K562 (cell line): Measurements from ENCODE around the gene LMAN1. TPM values are rescaled to one million over a fixed set of nuclear protein-coding genes. Genes with fewer than 3 reads are reported as not detected.

Experiments
- ATAC-seq: fragments of 200-7000 bp; cut with Tn5 transposase; 3 replicates; pipeline ENCODE4 v1.9.1; 2020; ENCODE audit warnings: moderate library complexity
- BruUV-seq: library from RNA; stranded (reverse); fragments of 400-500 nt; replicated peaks from 2 replicates; lab custom pipeline; 2021; lab: Mats Ljungman, UMichigan
- CTCF ChIA-PET: fragments of 300-600 bp; formaldehyde crosslinking; extraction: SDS; loops from one replicate; lab custom pipeline; 2021; ENCODE audit warnings: low intra/inter-chr PET ratio; lab: Yijun Ruan, JAX
- POLR2A ChIA-PET: fragments of 300-600, 350-650 bp; sonication (Branson Sonifier 250); formaldehyde crosslinking; extraction: SDS; loops from one replicate; lab custom pipeline; 2021; ENCODE audit warnings: antibody characterized with exemption, inconsistent platforms; lab: Yijun Ruan, JAX
- DNase-seq, 4 experiments: peaks; one replicate each; pipeline versions ENCODE4 v3.0.0 to v3.0.0-alpha.2; 2011 to 2018; ENCODE audit warnings: low spot score in 3 of 4, mixed read lengths in 3 of 4; ENCODE audit errors: extremely low read depth in 1 of 4
- FAIRE-seq: peaks from 2 replicates; lab custom pipeline; 2011; peaks lifted over from hg19 to GRCh38; lab: Jason Lieb, UNC
- H2AFZ ChIP-seq: 2 replicates; pipeline ENCODE4 v1.6.0; 2011; ENCODE audit warnings: low read depth, low read length, control low read depth, inconsistent platforms
- H3K27ac ChIP-seq: fragments of 200-600 bp; 3 replicates; pipeline ENCODE4 v1.8.0; 2011; ENCODE audit warnings: low read depth, mild to moderate bottlenecking, control low read depth, inconsistent platforms, low read length, moderate library complexity, mixed read lengths; ENCODE audit errors: extremely low read depth
- H3K27me3 ChIP-seq, 2 experiments: fragments of 300-600 bp in 1 of 2; 2 replicates in 1 of 2; 3 replicates in 1 of 2; pipeline versions ENCODE4 v1.6.0 to v1.8.0; 2011; ENCODE audit warnings: inconsistent platforms in 2 of 2, low read length in 2 of 2, mild to moderate bottlenecking in 1 of 2, mixed read lengths in 1 of 2, moderate library complexity in 1 of 2; ENCODE audit not compliant: control insufficient read depth in 2 of 2, insufficient read depth in 2 of 2
- H3K36me3 ChIP-seq: fragments of 300-600 bp; 3 replicates; pipeline ENCODE4 v1.8.0; 2011; ENCODE audit warnings: mild to moderate bottlenecking, low read length, inconsistent platforms; ENCODE audit not compliant: control insufficient read depth, insufficient read depth
- H3K4me1 ChIP-seq, 2 experiments: fragments of 200-600 bp in 1 of 2; replicated peaks in 1 of 2; 2 replicates in 1 of 2; 3 replicates in 1 of 2; pipeline versions ENCODE4 v1.5.1 to v1.8.0; 2011; ENCODE audit warnings: inconsistent platforms in 2 of 2, low read length in 2 of 2, mild to moderate bottlenecking in 1 of 2, mixed read lengths in 1 of 2, moderate library complexity in 1 of 2; ENCODE audit not compliant: control insufficient read depth in 2 of 2, insufficient read depth in 2 of 2
- H3K4me2 ChIP-seq: 2 replicates; pipeline ENCODE4 v1.6.1; 2011; ENCODE audit warnings: low read length, control low read depth, inconsistent platforms, mixed read lengths; ENCODE audit not compliant: insufficient read depth
- H3K4me3 ChIP-seq: fragments of 200-600 bp; sonication (generic), shearing (Covaris generic); 2 replicates; pipeline ENCODE4 v1.5.1; 2016; ENCODE audit warnings: control low read depth, inconsistent platforms
- H3K79me2 ChIP-seq: fragments of 200-600 bp; 3 replicates; pipeline ENCODE4 v1.8.0; 2011; ENCODE audit warnings: low read length, inconsistent platforms; ENCODE audit not compliant: control insufficient read depth, insufficient read depth
- H3K9ac ChIP-seq, 2 experiments: 2 replicates each; pipeline versions ENCODE4 v1.6.0 to v1.6.1; 2011; ENCODE audit warnings: low read depth in 2 of 2, low read length in 2 of 2, control low read depth in 1 of 2, inconsistent platforms in 1 of 2, mild to moderate bottlenecking in 1 of 2, mixed read lengths in 1 of 2; ENCODE audit not compliant: insufficient read depth in 1 of 2
- H3K9me1 ChIP-seq: one replicate; pipeline ENCODE4 v1.6.0; 2011; ENCODE audit warnings: inconsistent platforms, mild to moderate bottlenecking, low read length, moderate library complexity; ENCODE audit not compliant: control insufficient read depth, insufficient read depth
- H3K9me3 ChIP-seq: replicated peaks from 2 replicates; pipeline ENCODE4 v1.5.1; 2011; ENCODE audit warnings: low read depth, low read length, inconsistent platforms; ENCODE audit not compliant: control insufficient read depth, insufficient read depth
- H4K20me1 ChIP-seq: replicated peaks from 2 replicates; pipeline ENCODE4 v1.6.1; 2011; ENCODE audit warnings: low read length, inconsistent platforms, mixed read lengths; ENCODE audit not compliant: control insufficient read depth, insufficient read depth
- BCOR ChIP-seq: fragments of 450-650 bp; IDR thresholded peaks from 2 replicates; pipeline ENCODE4 v1.6.1; 2016
- DACH1 ChIP-seq: fragments of 450-650 bp; IDR thresholded peaks from 2 replicates; pipeline ENCODE4 v1.6.1; 2018; ENCODE audit not compliant: partially characterized antibody
- EGR1 ChIP-seq: fragments of 450-650 bp; conservative IDR thresholded peaks from 2 replicates; pipeline ENCODE4 v1.6.1; 2017; ENCODE audit warnings: mild to moderate bottlenecking
- EZH2 ChIP-seq: IDR thresholded peaks from 2 replicates; pipeline ENCODE4 v1.6.1; 2012; ENCODE audit warnings: low read depth, mild to moderate bottlenecking, inconsistent platforms, low read length, borderline replicate concordance
- FOXA1 ChIP-seq: fragments of 450-650 bp; IDR thresholded peaks from 2 replicates; pipeline ENCODE4 v1.6.1; 2016; ENCODE audit warnings: mild to moderate bottlenecking, borderline replicate concordance
- HEY1 ChIP-seq: fragments of 250-450 bp; sonication (Bioruptor Pico); IDR thresholded peaks from 2 replicates; pipeline ENCODE4 v1.5.0; 2020; ENCODE audit warnings: mild to moderate bottlenecking, moderate library complexity, borderline replicate concordance
- KHSRP ChIP-seq: fragments of 450-650 bp; IDR thresholded peaks from 2 replicates; pipeline ENCODE4 v1.6.1; 2017
- NFATC3 ChIP-seq: fragments of 450-650 bp; IDR thresholded peaks from 2 replicates; pipeline ENCODE4 v1.6.1; 2017; ENCODE audit warnings: mild to moderate bottlenecking
- POLR3A ChIP-seq: IDR thresholded peaks from 2 replicates; pipeline ENCODE4 v1.6.1; 2011; ENCODE audit warnings: borderline replicate concordance, mild to moderate bottlenecking, moderate library complexity; ENCODE audit not compliant: insufficient read length, insufficient read depth; ENCODE audit errors: extremely low read depth
- STAT5A ChIP-seq: IDR thresholded peaks from 2 replicates; pipeline ENCODE4 v1.6.1; 2012; ENCODE audit warnings: low read length, inconsistent platforms, borderline replicate concordance
- ZBTB17 ChIP-seq: fragments of 450-650 bp; formaldehyde crosslinking; IDR thresholded peaks from 2 replicates; pipeline ENCODE4 v1.4.0; 2020; ENCODE audit warnings: mild to moderate bottlenecking
- ZNF324 ChIP-seq: fragments of 250-450 bp; sonication (Bioruptor Pico); IDR thresholded peaks from 2 replicates; pipeline ENCODE4 v1.4.0; 2020; ENCODE audit warnings: mild to moderate bottlenecking
- WGBS: fragments of 100-300 bp; shearing (Covaris generic); methylation state at CpG from one replicate; pipeline ENCODE4 v1.1.6; 2016; ENCODE audit warnings: low coverage, mixed read lengths; ENCODE audit not compliant: insufficient coverage; ENCODE audit errors: missing lambda C conversion rate; 5-methylcytosine and 5-hydroxymethylcytosine counted together
- in situ Hi-C: fragments of 300-500 bp; cut with MboI; formaldehyde crosslinking; loops from 4 replicates; pipeline ENCODE4 v1.15.0; 2018; ENCODE audit warnings: inconsistent platforms, mixed read lengths
- intact Hi-C: fragments of 100-400 bp; cut with micrococcal nuclease; formaldehyde crosslinking; loops from 2 replicates; pipeline ENCODE4 v1.14.2; 2022
- polyA plus RNA-seq, 8 experiments: library from polyadenylated mRNA; depleted of rRNA in 4 of 8; stranded (reverse) in 5 of 8; unstranded in 3 of 8; fragments of >200 nt; fragmentation: Nextera tagmentation in 2 of 8; fragmentation: Illumina TruSeq in 1 of 8; extraction: Ambion mirVana in 2 of 8; extraction: Trizol in 1 of 8; gene quantifications; 2 replicates each; pipeline versions ENCODE4 v1.2.1 to v1.2.3, GENCODE V29; 2011 to 2014; ENCODE audit warnings: inconsistent platforms in 1 of 8, missing spikeins in 1 of 8
- total RNA-seq, 7 experiments: library from RNA; depleted of rRNA in 6 of 7; stranded (reverse); fragments of >200 nt in 6 of 7; fragmentation: Illumina TruSeq in 2 of 7; extraction: Trizol in 2 of 7; gene quantifications; 2 replicates each; pipeline versions ENCODE4 v1.2.1 to v1.2.3, GENCODE V29; 2011 to 2021; ENCODE audit warnings: low replicate concordance in 1 of 7
- TF ChIP-seq, protein P1 (sequence below): fragments of 250-450 bp; sonication (Bioruptor Pico); IDR thresholded peaks from 2 replicates; pipeline ENCODE4 v1.8.0; 2021; ENCODE audit warnings: moderate library complexity, mild to moderate bottlenecking, inconsistent platforms
- TF ChIP-seq, protein P2 (sequence below): sonication (generic); IDR thresholded peaks from 2 replicates; pipeline ENCODE4 v1.6.1; 2016
- TF ChIP-seq, protein P3 (sequence below): IDR thresholded peaks from 3 replicates; pipeline ENCODE4 v1.6.1; 2011; ENCODE audit warnings: borderline replicate concordance, mild to moderate bottlenecking, moderate library complexity; ENCODE audit not compliant: insufficient read length; ENCODE audit errors: extremely low read depth

LMAN1 gene
- total and polyA plus RNA-seq, 9 of the 15 experiments (the other 6 are each of a cell fraction or from before 2014, with no cell fraction given), result 18.8 to 108 (median 71.2) TPM

DNA sequence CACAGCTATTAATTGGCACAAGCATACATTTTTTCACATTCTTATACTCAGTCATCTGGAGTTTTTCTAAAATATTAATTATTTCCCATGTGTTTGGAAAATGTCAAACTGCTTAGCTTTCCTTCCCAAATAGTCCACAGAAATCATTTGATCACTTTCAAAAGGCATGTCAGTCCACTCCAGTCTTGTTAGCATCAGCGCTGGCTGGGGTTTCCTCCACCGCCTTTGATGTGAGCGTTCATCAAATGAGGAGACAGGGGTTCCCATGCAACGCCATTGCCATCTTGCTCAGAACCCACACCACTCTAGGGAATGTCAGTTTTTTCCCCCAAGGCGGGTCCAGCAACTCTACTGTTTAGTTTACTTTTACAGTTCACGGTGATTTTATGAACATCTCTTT lies 72.7 kb downstream of the LMAN1 start:
- H3K27ac ChIP-seq, result no peak overlapping the region
- no peak for FAIRE-seq
- no peaks in the 10 kb centered on the region for H4K20me1 ChIP-seq
- H3K36me3 ChIP-seq, result no peaks in the 10 kb centered on the region
- TF ChIP-seq FOXA1 (no peak), ZNF324 (CRISPR knock-in tag) (no peak), HEY1 (CRISPR knock-in tag) (no peak), KHSRP (no peak), ZBTB17 (no peak), NFATC3 (no peak), STAT5A (no peak), POLR3A (no peak), DACH1 (no peak), EGR1 (no peak), EZH2 (no peak), BCOR (no peak)
- TF ChIP-seq, protein P1, sequence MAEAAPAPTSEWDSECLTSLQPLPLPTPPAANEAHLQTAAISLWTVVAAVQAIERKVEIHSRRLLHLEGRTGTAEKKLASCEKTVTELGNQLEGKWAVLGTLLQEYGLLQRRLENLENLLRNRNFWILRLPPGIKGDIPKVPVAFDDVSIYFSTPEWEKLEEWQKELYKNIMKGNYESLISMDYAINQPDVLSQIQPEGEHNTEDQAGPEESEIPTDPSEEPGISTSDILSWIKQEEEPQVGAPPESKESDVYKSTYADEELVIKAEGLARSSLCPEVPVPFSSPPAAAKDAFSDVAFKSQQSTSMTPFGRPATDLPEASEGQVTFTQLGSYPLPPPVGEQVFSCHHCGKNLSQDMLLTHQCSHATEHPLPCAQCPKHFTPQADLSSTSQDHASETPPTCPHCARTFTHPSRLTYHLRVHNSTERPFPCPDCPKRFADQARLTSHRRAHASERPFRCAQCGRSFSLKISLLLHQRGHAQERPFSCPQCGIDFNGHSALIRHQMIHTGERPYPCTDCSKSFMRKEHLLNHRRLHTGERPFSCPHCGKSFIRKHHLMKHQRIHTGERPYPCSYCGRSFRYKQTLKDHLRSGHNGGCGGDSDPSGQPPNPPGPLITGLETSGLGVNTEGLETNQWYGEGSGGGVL (CRISPR knock-in tag), result no peak
- TF ChIP-seq, protein P2, sequence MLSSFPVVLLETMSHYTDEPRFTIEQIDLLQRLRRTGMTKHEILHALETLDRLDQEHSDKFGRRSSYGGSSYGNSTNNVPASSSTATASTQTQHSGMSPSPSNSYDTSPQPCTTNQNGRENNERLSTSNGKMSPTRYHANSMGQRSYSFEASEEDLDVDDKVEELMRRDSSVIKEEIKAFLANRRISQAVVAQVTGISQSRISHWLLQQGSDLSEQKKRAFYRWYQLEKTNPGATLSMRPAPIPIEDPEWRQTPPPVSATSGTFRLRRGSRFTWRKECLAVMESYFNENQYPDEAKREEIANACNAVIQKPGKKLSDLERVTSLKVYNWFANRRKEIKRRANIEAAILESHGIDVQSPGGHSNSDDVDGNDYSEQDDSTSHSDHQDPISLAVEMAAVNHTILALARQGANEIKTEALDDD, result no peak
- TF ChIP-seq, protein P3, sequence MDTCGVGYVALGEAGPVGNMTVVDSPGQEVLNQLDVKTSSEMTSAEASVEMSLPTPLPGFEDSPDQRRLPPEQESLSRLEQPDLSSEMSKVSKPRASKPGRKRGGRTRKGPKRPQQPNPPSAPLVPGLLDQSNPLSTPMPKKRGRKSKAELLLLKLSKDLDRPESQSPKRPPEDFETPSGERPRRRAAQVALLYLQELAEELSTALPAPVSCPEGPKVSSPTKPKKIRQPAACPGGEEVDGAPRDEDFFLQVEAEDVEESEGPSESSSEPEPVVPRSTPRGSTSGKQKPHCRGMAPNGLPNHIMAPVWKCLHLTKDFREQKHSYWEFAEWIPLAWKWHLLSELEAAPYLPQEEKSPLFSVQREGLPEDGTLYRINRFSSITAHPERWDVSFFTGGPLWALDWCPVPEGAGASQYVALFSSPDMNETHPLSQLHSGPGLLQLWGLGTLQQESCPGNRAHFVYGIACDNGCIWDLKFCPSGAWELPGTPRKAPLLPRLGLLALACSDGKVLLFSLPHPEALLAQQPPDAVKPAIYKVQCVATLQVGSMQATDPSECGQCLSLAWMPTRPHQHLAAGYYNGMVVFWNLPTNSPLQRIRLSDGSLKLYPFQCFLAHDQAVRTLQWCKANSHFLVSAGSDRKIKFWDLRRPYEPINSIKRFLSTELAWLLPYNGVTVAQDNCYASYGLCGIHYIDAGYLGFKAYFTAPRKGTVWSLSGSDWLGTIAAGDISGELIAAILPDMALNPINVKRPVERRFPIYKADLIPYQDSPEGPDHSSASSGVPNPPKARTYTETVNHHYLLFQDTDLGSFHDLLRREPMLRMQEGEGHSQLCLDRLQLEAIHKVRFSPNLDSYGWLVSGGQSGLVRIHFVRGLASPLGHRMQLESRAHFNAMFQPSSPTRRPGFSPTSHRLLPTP, result no peak
- DNase-seq, result no peak
- no peak overlapping the region for H3K4me3 ChIP-seq
- intact Hi-C loops (no loop called here), in situ Hi-C loops (no loop called here)
- H3K9me1 ChIP-seq, result no peaks in the 10 kb centered on the region
- no peak for ATAC-seq
- H3K4me2 ChIP-seq, result no peak overlapping the region
- CTCF ChIA-PET, result no interaction called here
- H3K4me1 ChIP-seq, result no peaks in the 10 kb centered on the region
- H3K79me2 ChIP-seq, result no peaks in the 10 kb centered on the region
- peaks cover 5 to 8% of the 10 kb centered on the region in 2 experiments; a peak in 2 of 5 replicates for H3K27me3 ChIP-seq
- H3K9me3 ChIP-seq, result no peaks in the 10 kb centered on the region
- no peak overlapping the region for H3K9ac ChIP-seq
- WGBS, result 0% methylated on average over 6 of the region's 6 CpGs
- no TSS peak for BruUV-seq
- POLR2A ChIA-PET, result interaction anchor here (1.1 kb wide), 1 partner anchor 10 kb away, joined by 3 read pairs; no protein-coding TSS in a partner anchor
- no peak overlapping the region for H2AFZ ChIP-seq
